Peyer's patch (tissue), 4 donors: ENCODE data around the gene ANGPTL4. TPM values are rescaled to one million over a fixed set of nuclear protein-coding genes. Genes with fewer than 3 reads are reported as not detected.

ENCODE experiments used
- DNase-seq, 3 donors: peaks; one replicate each; pipeline ENCODE4 v3.0.0-alpha.2; 2017 to 2019
- H3K27ac ChIP-seq, 4 donors: fragments of 200-600 bp; sonication (generic); one replicate each; pipeline ENCODE4 v1.5.1; 2016 to 2019
- H3K27me3 ChIP-seq, 2 donors: fragments of 200-600 bp; sonication (generic); one replicate each; pipeline ENCODE4 v1.5.1; 2019
- H3K36me3 ChIP-seq, 3 donors: fragments of 200-600 bp; sonication (generic); one replicate each; pipeline ENCODE4 v1.5.1; 2016 to 2019
- H3K4me1 ChIP-seq, 4 donors: fragments of 200-600 bp; sonication (generic); one replicate each; pipeline ENCODE4 v1.5.1; 2016 to 2019
- H3K4me3 ChIP-seq, 4 donors: fragments of 200-600 bp; sonication (generic); 1 replicate in 3 of 4; 2 replicates in 1 of 4; pipeline ENCODE4 v1.5.1; 2016 to 2019; ENCODE audit warnings: mild to moderate bottlenecking in 1 of 4
- H3K9me3 ChIP-seq, 4 donors: fragments of 200-600 bp; sonication (generic); one replicate each; pipeline ENCODE4 v1.5.1; 2016 to 2019; ENCODE audit warnings: mild to moderate bottlenecking in 1 of 4
- POLR2A ChIP-seq, 2 donors: fragments of 450-650 bp; IDR thresholded peaks; one replicate each; pipeline ENCODE4 v1.5.1; 2017; ENCODE audit warnings: antibody characterized with exemption in 2 of 2, mild to moderate bottlenecking in 2 of 2, moderate library complexity in 2 of 2
- total RNA-seq, 4 donors: library from RNA; depleted of rRNA; stranded (reverse); fragments of >200 nt; gene quantifications; one replicate each; pipeline ENCODE4 v1.1.0, GENCODE V29; 2016
- TF ChIP-seq, protein P1 (sequence below), 6 experiments: fragments of 450-650 bp in 4 of 6; fragments of 200-600 bp in 2 of 6; sonication (generic) in 1 of 6; IDR thresholded peaks; one replicate each; pipeline ENCODE4 v1.5.1; 2017 to 2019; ENCODE audit warnings: antibody characterized with exemption in 6 of 6, mild to moderate bottlenecking in 3 of 6, moderate library complexity in 1 of 6

ANGPTL4 gene
- total RNA-seq, 4 donors from 2014 or later: 22.6 to 82.1 (median 29.9) TPM

DNA sequence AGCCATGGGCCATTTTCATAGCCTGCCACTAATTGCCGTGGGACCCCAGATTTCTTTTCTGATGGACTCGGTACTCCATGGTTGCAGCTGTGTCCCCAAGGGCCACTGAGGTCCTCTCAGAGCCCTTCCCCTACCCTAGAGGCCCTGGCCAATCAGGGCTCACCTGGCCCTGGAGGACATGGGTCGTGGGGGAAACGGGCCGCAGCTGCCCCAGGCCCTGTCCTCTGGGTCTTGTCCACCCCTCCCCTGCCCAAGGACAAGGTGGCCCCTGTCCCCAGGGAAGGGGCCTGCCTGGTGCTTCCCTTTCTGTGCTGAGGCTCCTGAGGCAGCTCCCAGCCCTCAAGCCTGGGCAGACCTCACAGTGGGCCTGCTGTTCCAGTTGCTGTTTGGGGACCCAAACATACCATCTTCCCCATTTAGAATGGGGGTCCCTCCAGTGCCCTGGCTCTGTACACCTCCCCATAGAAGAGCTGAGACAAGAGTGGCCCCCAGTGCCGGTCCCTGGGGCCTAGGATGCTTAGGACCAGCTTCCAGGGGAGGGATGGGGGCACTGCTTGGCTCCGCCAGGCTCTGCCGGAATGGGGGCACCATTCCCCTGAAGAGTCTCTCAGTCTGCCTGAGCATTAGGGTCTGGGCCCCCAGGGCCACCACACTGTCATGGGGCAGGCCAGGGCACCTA lies 29.4 kb downstream of the ANGPTL4 start:
- peaks cover 0 to 66% (median 5%) of the 10 kb centered on the region in 4 donors for H3K4me1 ChIP-seq
- TF ChIP-seq, protein P1, sequence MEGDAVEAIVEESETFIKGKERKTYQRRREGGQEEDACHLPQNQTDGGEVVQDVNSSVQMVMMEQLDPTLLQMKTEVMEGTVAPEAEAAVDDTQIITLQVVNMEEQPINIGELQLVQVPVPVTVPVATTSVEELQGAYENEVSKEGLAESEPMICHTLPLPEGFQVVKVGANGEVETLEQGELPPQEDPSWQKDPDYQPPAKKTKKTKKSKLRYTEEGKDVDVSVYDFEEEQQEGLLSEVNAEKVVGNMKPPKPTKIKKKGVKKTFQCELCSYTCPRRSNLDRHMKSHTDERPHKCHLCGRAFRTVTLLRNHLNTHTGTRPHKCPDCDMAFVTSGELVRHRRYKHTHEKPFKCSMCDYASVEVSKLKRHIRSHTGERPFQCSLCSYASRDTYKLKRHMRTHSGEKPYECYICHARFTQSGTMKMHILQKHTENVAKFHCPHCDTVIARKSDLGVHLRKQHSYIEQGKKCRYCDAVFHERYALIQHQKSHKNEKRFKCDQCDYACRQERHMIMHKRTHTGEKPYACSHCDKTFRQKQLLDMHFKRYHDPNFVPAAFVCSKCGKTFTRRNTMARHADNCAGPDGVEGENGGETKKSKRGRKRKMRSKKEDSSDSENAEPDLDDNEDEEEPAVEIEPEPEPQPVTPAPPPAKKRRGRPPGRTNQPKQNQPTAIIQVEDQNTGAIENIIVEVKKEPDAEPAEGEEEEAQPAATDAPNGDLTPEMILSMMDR (IDR thresholded peaks at IDR 0.05): no peak
- TF ChIP-seq POLR2A (IDR thresholded peaks at IDR 0.05): no peak
- H3K36me3 ChIP-seq: peaks cover 0 to 5% (median 0%) of the 10 kb centered on the region in 3 donors
- H3K4me3 ChIP-seq: no peak overlapping the region
- no peak for DNase-seq
- H3K27me3 ChIP-seq: no peaks in the 10 kb centered on the region
- H3K9me3 ChIP-seq: no peaks in the 10 kb centered on the region
- peak overlapping the region in 3 of 4 donors; percentile 5 to 59 (median 26) for H3K27ac ChIP-seq

DNA sequence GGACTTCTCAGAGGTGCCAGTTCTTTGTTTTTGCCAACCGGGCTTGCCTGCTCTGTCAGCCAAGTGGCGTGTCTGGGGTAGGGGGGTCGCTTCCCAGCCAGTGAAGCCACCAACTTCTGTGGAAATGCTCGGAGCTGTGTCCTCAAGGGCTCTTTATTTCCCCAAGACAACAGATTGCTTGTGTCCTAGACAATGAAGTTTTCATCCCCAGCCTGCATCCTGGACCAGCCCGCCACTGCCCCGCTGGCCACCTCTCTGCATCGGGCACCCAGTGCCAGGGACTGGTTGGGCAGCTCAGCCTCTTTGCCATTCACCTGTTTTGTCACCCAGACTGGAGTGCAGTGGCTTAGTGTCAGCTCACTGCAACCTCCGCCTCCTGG lies 29.9 kb downstream of the ANGPTL4 start:
- Histone ChIP-seq H3K9me3 (no peaks in the 10 kb centered on the region), H3K36me3 (peaks cover 0 to 5% (median 0%) of the 10 kb centered on the region in 3 donors), H3K4me3 (no peak overlapping the region), H3K27ac (peak overlapping the region in 2 of 4 donors; percentile 26 to 59), H3K27me3 (no peaks in the 10 kb centered on the region), H3K4me1 (peaks cover 0 to 66% (median 5%) of the 10 kb centered on the region in 4 donors)
- no peak for DNase-seq
- TF ChIP-seq, protein P1 (IDR thresholded peaks at IDR 0.05): no peak
- no peak for TF ChIP-seq POLR2A (IDR thresholded peaks at IDR 0.05)

DNA sequence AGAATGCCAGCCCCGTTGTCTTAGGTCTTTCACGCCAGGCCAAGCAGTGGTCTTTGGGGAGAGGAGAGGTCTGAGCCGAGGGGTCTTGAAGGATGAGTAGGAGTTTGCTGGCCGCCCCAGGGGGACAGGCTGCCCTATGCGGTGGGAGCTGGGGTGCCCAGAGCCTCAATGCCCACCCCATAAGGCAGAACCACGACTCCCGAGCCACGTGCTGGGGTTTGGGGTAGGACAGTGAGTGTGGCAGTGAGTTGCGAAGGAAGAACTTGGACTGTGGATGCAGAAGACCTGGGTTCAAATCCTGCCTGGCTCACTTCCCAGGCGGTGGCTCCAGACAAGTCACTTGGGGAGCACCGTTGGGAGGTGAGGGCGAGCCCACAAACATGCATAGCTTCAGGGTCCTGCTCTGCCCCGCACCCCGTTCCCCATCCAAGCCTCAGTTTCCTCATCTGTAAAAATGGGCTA lies 31.7 kb downstream of the ANGPTL4 start:
- peak overlapping the region in 1 of 4 donors; percentile 59 for H3K27ac ChIP-seq
- peaks cover 0 to 17% (median 0%) of the 10 kb centered on the region in 3 donors for H3K36me3 ChIP-seq
- no peak for TF ChIP-seq POLR2A (IDR thresholded peaks at IDR 0.05)
- TF ChIP-seq, protein P1 (IDR thresholded peaks at IDR 0.05): no peak
- no peak for DNase-seq
- peaks cover 0 to 61% (median 5%) of the 10 kb centered on the region in 4 donors for H3K4me1 ChIP-seq
- no peaks in the 10 kb centered on the region for H3K27me3 ChIP-seq
- no peaks in the 10 kb centered on the region for H3K9me3 ChIP-seq
- H3K4me3 ChIP-seq: no peak overlapping the region

DNA sequence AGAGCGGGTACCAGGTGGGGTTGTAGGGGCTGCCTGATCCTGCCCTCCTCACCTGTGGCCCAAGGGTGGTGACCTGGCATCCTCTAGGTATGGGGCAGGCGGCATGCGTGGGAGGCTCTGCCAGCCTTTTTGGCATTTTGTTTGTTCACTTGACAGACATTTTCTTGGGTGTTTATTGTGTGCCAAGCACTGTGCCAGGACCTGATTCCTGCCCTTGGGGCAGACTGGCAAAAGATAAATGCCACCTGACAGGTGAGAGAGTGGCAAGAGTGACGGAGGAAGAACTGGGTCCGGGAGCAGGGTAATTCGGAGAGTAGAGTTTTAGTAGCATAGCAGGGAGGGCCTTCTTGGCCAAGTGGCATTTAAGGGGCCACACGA lies 32.2 kb downstream of the ANGPTL4 start:
- H3K36me3 ChIP-seq: peaks cover 0 to 19% (median 0%) of the 10 kb centered on the region in 3 donors
- no peak for DNase-seq
- no peaks in the 10 kb centered on the region for H3K9me3 ChIP-seq
- TF ChIP-seq, protein P1 (IDR thresholded peaks at IDR 0.05): no peak
- TF ChIP-seq POLR2A (IDR thresholded peaks at IDR 0.05): no peak
- H3K27me3 ChIP-seq: no peaks in the 10 kb centered on the region
- H3K27ac ChIP-seq: no peak overlapping the region
- H3K4me3 ChIP-seq: no peak overlapping the region
- peaks cover 0 to 57% (median 3%) of the 10 kb centered on the region in 4 donors for H3K4me1 ChIP-seq

DNA sequence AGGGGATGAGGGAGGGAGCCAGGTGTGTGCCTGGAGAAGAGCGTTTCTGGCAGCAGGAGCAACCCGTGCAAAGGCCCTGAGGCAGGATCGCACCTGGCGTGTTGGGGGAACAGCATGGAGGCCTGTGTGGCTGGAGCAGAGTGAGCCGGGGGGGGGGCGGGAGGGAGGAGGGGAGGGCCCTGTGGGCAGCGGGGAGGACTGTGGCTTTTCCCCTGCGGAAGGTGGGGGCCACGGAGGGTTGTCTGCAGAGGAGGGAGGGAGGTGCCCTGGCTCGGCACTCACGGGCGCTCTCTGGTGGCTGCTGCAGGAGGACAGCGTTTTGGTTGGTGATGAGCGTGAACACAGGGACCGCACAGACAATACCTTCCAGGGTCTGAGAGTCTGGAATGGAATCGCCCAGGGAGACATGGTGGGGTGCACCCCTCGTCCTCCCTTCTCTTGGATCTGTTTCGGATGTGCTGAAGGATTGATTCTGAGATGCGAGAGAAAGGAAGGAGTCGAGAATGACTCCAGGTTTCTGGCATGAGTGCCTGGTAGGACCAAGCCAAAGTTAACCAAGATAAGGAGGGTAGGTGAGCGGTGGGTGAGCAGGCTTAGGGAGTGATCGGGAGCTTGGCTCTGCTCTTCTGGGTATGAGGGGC lies 32.7 kb downstream of the ANGPTL4 start:
- H3K9me3 ChIP-seq: no peaks in the 10 kb centered on the region
- DNase-seq: peak; percentile 53 to 84 (median 76)
- no peak for TF ChIP-seq POLR2A (IDR thresholded peaks at IDR 0.05)
- TF ChIP-seq, protein P1 (IDR thresholded peaks at IDR 0.05): peak in 4 of 6 experiments; percentile 52 to 58 (median 57)
- no peak overlapping the region for H3K4me3 ChIP-seq
- H3K4me1 ChIP-seq: peaks cover 0 to 52% (median 2%) of the 10 kb centered on the region in 4 donors
- H3K27ac ChIP-seq: no peak overlapping the region
- H3K36me3 ChIP-seq: peaks cover 0 to 19% (median 0%) of the 10 kb centered on the region in 3 donors
- no peaks in the 10 kb centered on the region for H3K27me3 ChIP-seq
